Measurements from ENCODE around the gene GSKIP. TPM values are rescaled to one million over a fixed set of nuclear protein-coding genes. Genes with fewer than 3 reads are reported as not detected.

The GSKIP gene
- total RNA-seq, 4 donors from 2014 or later, result 9.9 to 23.2 (median 13.3) TPM

GRCh38 chr14:96351986-96352385, 11.3 kb upstream of the GSKIP start:
- no peak overlapping the region for H3K4me3 ChIP-seq
- whole genome bisulfite sequencing, 2 donors, result 89 to 90% methylated on average over 3 of the region's 3 CpGs
- TF ChIP-seq CTCF (IDR thresholded peaks at IDR 0.05) (no peak), EP300 (IDR thresholded peaks at IDR 0.05) (no peak), POLR2A (IDR thresholded peaks at IDR 0.05) (no peak)
- H3K27ac ChIP-seq, result no peak overlapping the region
- H3K4me1 ChIP-seq, result peaks cover 0 to 9% (median 0%) of the 10 kb centered on the region in 4 donors
- H3K27me3 ChIP-seq, result no peaks in the 10 kb centered on the region
- DNase-seq (ENCODE audit: low spot score in 2 of 2), result no peak
- H3K36me3 ChIP-seq, result peaks cover 0 to 8% (median 0%) of the 10 kb centered on the region in 3 donors
- no peaks in the 10 kb centered on the region for H3K9me3 ChIP-seq

- Histone ChIP-seq H3K36me3 (peaks cover 0 to 8% (median 0%) of the 10 kb centered on the region in 3 donors), H3K9me3 (no peaks in the 10 kb centered on the region), H3K27me3 (no peaks in the 10 kb centered on the region), H3K27ac (no peak overlapping the region), H3K4me3 (no peak overlapping the region), H3K4me1 (peaks cover 0 to 14% (median 0%) of the 10 kb centered on the region in 4 donors)
- WGBS, 2 donors, result 58 to 78% methylated on average over 2 of the region's 2 CpGs
- TF ChIP-seq EP300 (IDR thresholded peaks at IDR 0.05) (no peak), POLR2A (IDR thresholded peaks at IDR 0.05) (no peak), CTCF (IDR thresholded peaks at IDR 0.05) (no peak)
- no peak for DNase-seq (ENCODE audit: low spot score in 2 of 2)
These were observed 10.6 kb upstream of the GSKIP start for GRCh38 chr14:96352708-96353107.

GRCh38 chr14:96354246-96354645, 9.1 kb upstream of the GSKIP start:
- TF ChIP-seq CTCF (IDR thresholded peaks at IDR 0.05) (no peak), POLR2A (IDR thresholded peaks at IDR 0.05) (no peak), EP300 (IDR thresholded peaks at IDR 0.05) (no peak)
- Histone ChIP-seq H3K4me1 (peaks cover 0 to 18% (median 0%) of the 10 kb centered on the region in 4 donors), H3K4me3 (no peak overlapping the region), H3K36me3 (peaks cover 0 to 8% (median 0%) of the 10 kb centered on the region in 3 donors), H3K27ac (no peak overlapping the region), H3K9me3 (no peaks in the 10 kb centered on the region), H3K27me3 (no peaks in the 10 kb centered on the region)
- WGBS, 2 donors, result 90% methylated on average over 4 of the region's 4 CpGs
- DNase-seq (ENCODE audit: low spot score in 2 of 2), result no peak

- no peaks in the 10 kb centered on the region for H3K9me3 ChIP-seq
- no peak overlapping the region for H3K27ac ChIP-seq
- TF ChIP-seq EP300 (IDR thresholded peaks at IDR 0.05) (no peak), CTCF (IDR thresholded peaks at IDR 0.05) (no peak), POLR2A (IDR thresholded peaks at IDR 0.05) (no peak)
- no peaks in the 10 kb centered on the region for H3K27me3 ChIP-seq
- H3K36me3 ChIP-seq, result peaks cover 0 to 8% (median 0%) of the 10 kb centered on the region in 3 donors
- WGBS, 2 donors, result 65 to 68% methylated on average over 3 of the region's 3 CpGs
- H3K4me1 ChIP-seq, result peaks cover 0 to 41% (median 18%) of the 10 kb centered on the region in 4 donors
- no peak overlapping the region for H3K4me3 ChIP-seq
- DNase-seq (ENCODE audit: low spot score in 2 of 2), result no peak
These were observed 6.1 kb upstream of the GSKIP start for GRCh38 chr14:96357216-96357615.

- Histone ChIP-seq H3K36me3 (peaks cover 0 to 3% (median 0%) of the 10 kb centered on the region in 3 donors), H3K27me3 (no peaks in the 10 kb centered on the region), H3K4me1 (peaks cover 0 to 50% (median 28%) of the 10 kb centered on the region in 4 donors), H3K4me3 (no peak overlapping the region), H3K27ac (no peak overlapping the region), H3K9me3 (no peaks in the 10 kb centered on the region)
- TF ChIP-seq EP300 (IDR thresholded peaks at IDR 0.05) (no peak), CTCF (IDR thresholded peaks at IDR 0.05) (no peak), POLR2A (IDR thresholded peaks at IDR 0.05) (no peak)
- no peak for DNase-seq (ENCODE audit: low spot score in 2 of 2)
These were observed 3.4 kb upstream of the GSKIP start for GRCh38 chr14:96359959-96360358.
